Heart left ventricle (tissue), 16 donors: ENCODE results near the gene TBC1D10B. TPM values are rescaled to one million over a fixed set of nuclear protein-coding genes. Genes with fewer than 3 reads are reported as not detected.
"Not testable (repeated sequence)": the region's sequence is repeated elsewhere in the genome, so short reads cannot be mapped to it uniquely, and the experiment has no call there.

Source experiments
- ATAC-seq, 4 donors: fragments of 200-7000 bp; cut with Tn5 transposase; one replicate each; pipeline ENCODE4 v1.9.1; 2020 to 2022; ENCODE audit warnings: moderate library complexity in 4 of 4, mild to moderate bottlenecking in 3 of 4, moderate number of reproducible peaks in 1 of 4
- DNase-seq, 5 donors: peaks; one replicate each; pipeline ENCODE4 v3.0.0-alpha.2; 2020
- H3K27ac ChIP-seq, 12 donors: fragments of 200-600 bp; sonication (generic) in 4 of 12; one replicate each; pipeline versions ENCODE4 v1.5.0 to v1.8.0; 2016 to 2022; ENCODE audit warnings: mild to moderate bottlenecking in 2 of 12
- H3K27me3 ChIP-seq, 9 donors: fragments of 200-600 bp; sonication (generic) in 2 of 9; one replicate each; pipeline versions ENCODE4 v1.5.1 to v1.8.0; 2016 to 2022; ENCODE audit warnings: mild to moderate bottlenecking in 3 of 9
- H3K36me3 ChIP-seq, 9 donors: fragments of 200-600 bp; sonication (generic) in 2 of 9; one replicate each; pipeline versions ENCODE4 v1.5.0 to v1.8.0; 2018 to 2022; ENCODE audit warnings: mild to moderate bottlenecking in 2 of 9
- H3K4me1 ChIP-seq, 12 donors: fragments of 200-600 bp; sonication (generic) in 4 of 12; one replicate each; pipeline versions ENCODE4 v1.5.0 to v1.8.0; 2016 to 2022; ENCODE audit warnings: mild to moderate bottlenecking in 3 of 12
- H3K4me3 ChIP-seq, 12 donors: fragments of 200-600 bp; sonication (generic) in 4 of 12; one replicate each; pipeline versions ENCODE4 v1.5.0 to v1.8.0; 2017 to 2022; ENCODE audit warnings: mild to moderate bottlenecking in 9 of 12, moderate library complexity in 4 of 12
- H3K9me3 ChIP-seq, 12 donors: fragments of 200-600 bp; sonication (generic) in 4 of 12; one replicate each; pipeline versions ENCODE4 v1.5.0 to v1.8.0; 2016 to 2022; ENCODE audit warnings: mild to moderate bottlenecking in 1 of 12
- POLR2A ChIP-seq, 2 donors: fragments of 450-650 bp; IDR thresholded peaks; one replicate each; pipeline ENCODE4 v1.6.1; 2017; ENCODE audit warnings: antibody characterized with exemption in 2 of 2, mild to moderate bottlenecking in 2 of 2, moderate library complexity in 2 of 2
- WGBS, 4 donors: extraction: QIAGEN DNeasy Blood & Tissue Kit in 2 of 4; methylation state at CpG; one replicate each; pipeline versions ENCODE4 v1.1.5 to v1.1.7; 2013 to 2018; 5-methylcytosine and 5-hydroxymethylcytosine counted together
- intact Hi-C, 10 donors: fragments of 100-400 bp; cut with DNase I; formaldehyde crosslinking; loops; one replicate each; pipeline versions ENCODE4 v1.11.1 to v1.14.2; 2022
- polyA plus RNA-seq, 2 donors: library from polyadenylated mRNA; stranded (reverse); fragments of 200-250 nt; gene quantifications; one replicate each; pipeline ENCODE4 v1.2.3, GENCODE V29; 2013
- total RNA-seq, 9 donors: library from RNA; depleted of rRNA in 2 of 9; stranded (reverse); fragments of >200 nt in 2 of 9; fragmentation: NEBNext Ultra II Directional in 3 of 9; extraction: Animal tissue kit (Norgen Biotek cat#: 25700) in 3 of 9; gene quantifications; one replicate each; pipeline versions ENCODE4 v1.1.0 to v1.2.4, GENCODE V29; 2016 to 2023
- TF ChIP-seq, protein P1 (sequence below), 12 donors: fragments of 200-600 bp; sonication (generic) in 4 of 12; IDR thresholded peaks; one replicate each; pipeline versions ENCODE4 v1.5.0 to v1.8.0; 2018 to 2022; ENCODE audit warnings: antibody characterized with exemption in 12 of 12, mild to moderate bottlenecking in 5 of 12
- donor health status: ischemic (EF 13 %, LVEDD 7.1; RV severe dilation, severe dysfunction).
- donor health status: healthy with polysubstance abuse.
- donor health status: DM: no; HTN: yes; CAD: no.
- donor health status: DM: no; HTN: no; CAD: no.
- donor health status: ischemic (EF 25% LVEDD 6.9; RV normal size, moderate dysfunction).
- donor health status: ischemic (EF 25% LVEDD 5.7; RV mildly dilated, moderate dysfunction).
- donor health status: healthy.
- donor health status: DM: yes; HTN: yes; CAD: no.
- donor health status: ischemic (EF 35%, LVEDD 5.7; RV mildly dilated, moderate dysfunction).
- donor health status: nonischemic (EF 11% LVEDD 7.7; RV severe dilation, severe dysfunction).
- donor health status: DM: yes; HTN: yes; CAD: no.
- donor health status: PGD.
- donor health status: ischemic (EF 29% LVEDD 5.4; RV normal size, mild dysfunction).
- donor health status: nonischemic (EF 23%, LVEDD 6.1; RV moderate dilation, normal function).

The TBC1D10B gene
- total and polyA plus RNA-seq, 11 donors = 16.9 to 40.0 (median 24.2) TPM

DNA sequence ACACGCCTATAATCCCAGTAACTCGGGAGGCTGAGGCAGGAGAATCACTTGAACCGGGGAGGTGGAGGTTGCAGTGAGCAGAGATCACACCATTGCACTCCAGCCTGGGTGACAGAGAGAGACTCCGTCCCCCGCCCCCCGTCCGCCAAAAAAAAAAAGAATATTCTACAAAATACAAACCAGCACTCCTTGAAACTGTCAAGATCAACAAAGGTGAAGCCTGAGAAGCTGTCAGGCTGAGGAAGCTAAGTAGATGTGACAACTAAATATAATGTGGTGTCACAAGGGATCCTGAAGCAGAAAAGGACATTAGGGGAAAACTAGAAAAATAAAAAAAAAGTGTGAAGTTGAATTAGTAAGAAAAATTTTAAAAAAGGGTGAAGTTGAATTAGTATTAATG is 21.4 kb downstream of the TBC1D10B start:
- Histone ChIP-seq H3K4me1 (peaks cover 7 to 26% (median 21%) of the 10 kb centered on the region in 12 donors), H3K27me3 (no peaks in the 10 kb centered on the region), H3K9me3 (no peaks in the 10 kb centered on the region), H3K27ac (no peak overlapping the region), H3K4me3 (no peak overlapping the region), H3K36me3 (peaks cover 0 to 46% (median 40%) of the 10 kb centered on the region in 9 donors)
- intact Hi-C loops = no loop called here
- WGBS, 4 donors = 89 to 93% (median 92%) methylated on average over 7 of the region's 7 CpGs
- no peak for DNase-seq
- TF ChIP-seq POLR2A (IDR thresholded peaks at IDR 0.05) = no peak
- TF ChIP-seq, protein P1, sequence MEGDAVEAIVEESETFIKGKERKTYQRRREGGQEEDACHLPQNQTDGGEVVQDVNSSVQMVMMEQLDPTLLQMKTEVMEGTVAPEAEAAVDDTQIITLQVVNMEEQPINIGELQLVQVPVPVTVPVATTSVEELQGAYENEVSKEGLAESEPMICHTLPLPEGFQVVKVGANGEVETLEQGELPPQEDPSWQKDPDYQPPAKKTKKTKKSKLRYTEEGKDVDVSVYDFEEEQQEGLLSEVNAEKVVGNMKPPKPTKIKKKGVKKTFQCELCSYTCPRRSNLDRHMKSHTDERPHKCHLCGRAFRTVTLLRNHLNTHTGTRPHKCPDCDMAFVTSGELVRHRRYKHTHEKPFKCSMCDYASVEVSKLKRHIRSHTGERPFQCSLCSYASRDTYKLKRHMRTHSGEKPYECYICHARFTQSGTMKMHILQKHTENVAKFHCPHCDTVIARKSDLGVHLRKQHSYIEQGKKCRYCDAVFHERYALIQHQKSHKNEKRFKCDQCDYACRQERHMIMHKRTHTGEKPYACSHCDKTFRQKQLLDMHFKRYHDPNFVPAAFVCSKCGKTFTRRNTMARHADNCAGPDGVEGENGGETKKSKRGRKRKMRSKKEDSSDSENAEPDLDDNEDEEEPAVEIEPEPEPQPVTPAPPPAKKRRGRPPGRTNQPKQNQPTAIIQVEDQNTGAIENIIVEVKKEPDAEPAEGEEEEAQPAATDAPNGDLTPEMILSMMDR (IDR thresholded peaks at IDR 0.05) = no peak
- no peak for ATAC-seq

DNA sequence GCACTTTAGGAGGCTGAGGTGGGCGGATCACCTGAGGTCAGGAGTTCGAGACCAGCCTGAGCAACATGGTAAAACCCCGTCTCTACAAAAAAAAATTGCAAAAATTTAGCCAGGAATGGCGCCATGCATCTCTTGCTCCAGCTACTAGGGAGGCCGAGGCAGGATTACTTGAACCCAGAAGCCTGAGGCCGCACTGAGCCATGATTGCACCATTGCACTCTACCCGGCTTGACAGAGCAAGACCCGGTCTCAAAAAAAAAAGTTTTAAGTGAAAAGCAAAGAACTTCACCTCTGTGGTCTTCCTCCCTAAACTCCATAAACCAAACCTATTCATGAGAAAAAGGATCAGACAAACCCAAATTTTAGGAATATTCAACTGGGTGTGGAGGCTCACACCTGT is 22.2 kb downstream of the TBC1D10B start:
- H3K27me3 ChIP-seq = no peaks in the 10 kb centered on the region
- H3K36me3 ChIP-seq = peaks cover 0 to 38% (median 32%) of the 10 kb centered on the region in 9 donors
- peaks cover 7 to 18% (median 14%) of the 10 kb centered on the region in 12 donors for H3K4me1 ChIP-seq
- no peak overlapping the region for H3K27ac ChIP-seq
- intact Hi-C loops = no loop called here
- TF ChIP-seq, protein P1 (IDR thresholded peaks at IDR 0.05) = no peak
- no peak for TF ChIP-seq POLR2A (IDR thresholded peaks at IDR 0.05)
- no peak overlapping the region for H3K4me3 ChIP-seq
- WGBS, 4 donors = 95 to 99% (median 96%) methylated on average over 7 to 8 of the region's 8 CpGs
- ATAC-seq = no peak
- DNase-seq = no peak
- H3K9me3 ChIP-seq = no peaks in the 10 kb centered on the region

DNA sequence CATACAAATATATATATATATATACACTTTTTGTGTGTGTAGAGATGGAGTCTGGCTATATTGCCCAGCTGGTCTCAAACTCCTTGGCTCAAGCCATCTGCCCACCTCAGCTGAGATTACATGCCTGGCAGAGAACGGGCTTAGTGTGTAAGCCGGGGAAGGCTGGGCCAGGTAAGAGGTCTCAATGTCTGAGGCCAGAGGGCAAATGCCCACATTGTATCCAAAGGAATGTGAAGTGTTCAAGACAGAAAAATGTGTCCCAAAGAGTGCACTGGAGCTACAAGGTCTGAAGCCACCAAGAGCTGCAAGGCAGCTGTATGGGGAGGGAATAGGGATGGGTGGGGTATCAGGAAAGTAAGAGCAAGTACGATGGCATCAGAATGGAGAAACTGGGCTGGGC is 24.0 kb downstream of the TBC1D10B start:
- H3K4me1 ChIP-seq = peaks cover 0 to under 1% (median 0%) of the 10 kb centered on the region in 12 donors
- intact Hi-C loops = no loop called here
- no peaks in the 10 kb centered on the region for H3K27me3 ChIP-seq
- 95 to 98% (median 95%) methylated on average over 3 of the region's 3 CpGs for WGBS, 4 donors
- TF ChIP-seq, protein P1 (IDR thresholded peaks at IDR 0.05) = no peak
- TF ChIP-seq POLR2A (IDR thresholded peaks at IDR 0.05) = no peak
- H3K27ac ChIP-seq = no peak overlapping the region
- no peak overlapping the region for H3K4me3 ChIP-seq
- peaks cover 0 to 22% (median 16%) of the 10 kb centered on the region in 9 donors for H3K36me3 ChIP-seq
- no peak for ATAC-seq
- DNase-seq = no peak
- H3K9me3 ChIP-seq = no peaks in the 10 kb centered on the region

DNA sequence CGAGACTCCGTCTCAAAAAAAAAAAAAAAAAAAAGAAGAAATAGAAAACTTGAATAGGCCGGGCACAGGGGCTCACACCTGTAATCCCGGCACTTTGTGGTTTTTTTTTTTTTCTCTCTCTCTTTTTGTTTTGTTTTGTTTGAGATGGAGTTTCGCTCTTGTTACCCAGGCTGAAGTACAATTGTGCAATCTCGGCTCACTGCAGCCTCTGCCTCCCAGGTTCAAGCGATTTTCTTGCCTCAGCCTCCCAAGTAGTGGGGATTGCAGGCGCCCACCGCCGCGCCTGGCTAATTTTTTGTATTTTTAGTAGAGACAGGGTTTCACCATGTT is 26.8 kb downstream of the TBC1D10B start:
- H3K4me3 ChIP-seq, H3K27ac ChIP-seq, H3K4me1 ChIP-seq, H3K9me3 ChIP-seq, intact Hi-C loops, DNase-seq, H3K27me3 ChIP-seq, H3K36me3 ChIP-seq, ATAC-seq: not testable (repeated sequence)
- 95 to 97% (median 96%) methylated on average over 11 of the region's 11 CpGs for WGBS, 4 donors

DNA sequence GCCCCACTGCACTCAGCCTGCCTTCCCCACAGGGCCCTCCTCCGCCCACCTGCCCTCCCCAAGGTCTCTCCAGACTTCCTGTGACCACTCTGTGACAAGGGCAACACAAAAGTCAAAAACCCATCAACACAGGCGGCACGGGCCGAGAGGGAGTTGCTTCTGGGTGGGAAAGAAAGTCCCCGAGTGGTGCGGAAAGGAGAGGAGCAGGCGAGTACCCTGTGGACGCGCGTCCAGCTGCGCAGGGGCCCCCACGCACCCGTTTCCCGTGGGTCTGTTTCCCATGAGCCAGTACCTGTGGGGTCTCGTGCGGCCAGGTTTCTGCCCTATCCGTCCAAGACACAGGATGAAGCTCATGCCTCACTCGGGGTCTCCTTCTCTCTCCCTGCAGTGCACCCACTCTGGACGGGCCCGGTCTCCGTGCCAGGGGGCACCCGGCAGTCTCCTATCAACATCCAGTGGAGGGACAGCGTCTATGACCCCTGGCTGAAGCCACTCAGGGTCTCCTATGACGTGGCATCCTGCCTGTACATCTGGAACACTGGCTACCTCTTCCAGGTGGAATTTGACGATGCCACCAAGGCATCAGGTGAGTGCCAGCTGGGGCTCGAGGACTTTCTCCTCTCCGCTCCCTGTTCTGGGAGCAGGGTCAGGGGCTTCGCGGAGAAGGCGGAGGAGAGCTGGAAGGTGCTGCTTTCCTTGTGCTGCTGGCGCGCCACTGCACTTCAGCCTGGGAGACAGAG is 27.4 kb downstream of the TBC1D10B start:
- Histone ChIP-seq H3K36me3 (no peaks in the 10 kb centered on the region), H3K9me3 (no peaks in the 10 kb centered on the region), H3K27ac (no peak overlapping the region), H3K4me1 (no peaks in the 10 kb centered on the region), H3K4me3 (no peak overlapping the region), H3K27me3 (no peaks in the 10 kb centered on the region)
- ATAC-seq (peak in 1 of 4 donors; percentile 11), DNase-seq (no peak)
- TF ChIP-seq POLR2A (IDR thresholded peaks at IDR 0.05) = no peak
- TF ChIP-seq, protein P1 (IDR thresholded peaks at IDR 0.05) = no peak
- 93 to 96% (median 94%) methylated on average over 32 of the region's 32 CpGs for WGBS, 4 donors
- intact Hi-C loops = no loop called here

DNA sequence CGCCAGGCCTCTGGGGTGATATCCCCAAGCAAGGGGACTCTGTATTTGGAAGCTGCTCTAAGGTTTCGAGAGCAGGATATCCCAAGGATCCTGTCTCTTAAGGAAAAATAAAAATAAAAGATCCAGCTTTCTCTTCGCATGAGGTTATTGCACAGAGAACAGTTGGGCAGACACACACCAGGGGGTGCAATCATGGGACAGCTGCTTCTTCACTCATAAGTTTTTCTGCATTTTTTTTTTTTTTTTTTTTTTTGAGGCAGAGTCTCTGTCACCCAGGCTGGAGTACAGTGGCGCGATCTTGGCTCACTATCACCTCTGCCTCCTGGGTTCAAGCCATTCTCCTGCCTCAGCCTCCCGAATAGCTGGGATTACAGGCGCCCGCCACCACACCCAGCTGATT is 28.3 kb downstream of the TBC1D10B start:
- H3K9me3 ChIP-seq, H3K4me3 ChIP-seq, H3K4me1 ChIP-seq, DNase-seq, H3K36me3 ChIP-seq, H3K27ac ChIP-seq, H3K27me3 ChIP-seq, ATAC-seq, intact Hi-C loops: not testable (repeated sequence)
- WGBS, 4 donors = 91 to 95% (median 93%) methylated on average over 8 of the region's 8 CpGs
